A673 (cell line): Measurements from ENCODE around the gene STAM. TPM values are rescaled to one million over a fixed set of nuclear protein-coding genes. Genes with fewer than 3 reads are reported as not detected.

ENCODE experiments used
- BruUV-seq: library from RNA; stranded (reverse); fragments of 400-500 nt; replicated peaks from 2 replicates; lab custom pipeline; 2021; lab: Mats Ljungman, UMichigan
- CTCF ChIA-PET: fragments of 300-600 bp; sonication (Branson Sonifier 250); formaldehyde crosslinking; loops from one replicate; lab custom pipeline; 2022; ENCODE audit warnings: antibody characterized with exemption; lab: Charles Lee
- POLR2A ChIA-PET: fragments of 300-600 bp; sonication (Branson Sonifier 250); formaldehyde crosslinking; loops from one replicate; lab custom pipeline; 2022; ENCODE audit warnings: antibody characterized with exemption; ENCODE audit not compliant: low non-redundant PET; lab: Charles Lee
- DNase-seq: peaks from one replicate; pipeline ENCODE4 v3.0.0-alpha.2; 2015; ENCODE audit warnings: low spot score
- H3K27ac ChIP-seq: fragments of 200-600 bp; sonication (generic); 2 replicates; pipeline ENCODE4 v1.5.1; 2016; ENCODE audit warnings: mixed run types, low read depth, mild to moderate bottlenecking, mixed read lengths, antibody characterized with exemption, low read length; ENCODE audit not compliant: poor library complexity, severe bottlenecking
- H3K27me3 ChIP-seq: fragments of 200-600 bp; sonication (generic); replicated peaks from 2 replicates; pipeline ENCODE4 v1.6.1; 2017; ENCODE audit warnings: mixed run types, low read depth, mild to moderate bottlenecking, mixed read lengths, antibody characterized with exemption, low read length; ENCODE audit not compliant: insufficient read depth, poor library complexity
- H3K36me3 ChIP-seq: fragments of 200-600 bp; sonication (generic); 2 replicates; pipeline ENCODE4 v1.6.1; 2016; ENCODE audit warnings: mixed run types, mild to moderate bottlenecking, mixed read lengths, antibody characterized with exemption, low read length; ENCODE audit not compliant: insufficient read depth, poor library complexity, severe bottlenecking
- H3K4me1 ChIP-seq: fragments of 200-600 bp; sonication (generic); 2 replicates; pipeline ENCODE4 v1.6.1; 2017; ENCODE audit warnings: mixed run types, mild to moderate bottlenecking, mixed read lengths, antibody characterized with exemption, low read length; ENCODE audit not compliant: insufficient read depth, poor library complexity, severe bottlenecking
- H3K4me3 ChIP-seq: fragments of 200-600 bp; sonication (generic); 2 replicates; pipeline ENCODE4 v1.5.1; 2016; ENCODE audit warnings: low read depth, mixed run types, mild to moderate bottlenecking, mixed read lengths, low read length; ENCODE audit not compliant: poor library complexity, severe bottlenecking
- H3K9me3 ChIP-seq: fragments of 200-600 bp; sonication (generic); 2 replicates; pipeline ENCODE4 v1.6.1; 2016; ENCODE audit warnings: mixed run types, low read depth, mild to moderate bottlenecking, mixed read lengths, antibody characterized with exemption, low read length; ENCODE audit not compliant: poor library complexity, severe bottlenecking
- CTCF ChIP-seq: fragments of 300-800, 200-600 bp; sonication (generic); conservative IDR thresholded peaks from 2 replicates; pipeline ENCODE4 v1.5.1; 2017; ENCODE audit warnings: low read depth, mild to moderate bottlenecking, antibody characterized with exemption, low read length, moderate library complexity, mixed read lengths
- EZH2 ChIP-seq: fragments of 200-600 bp; sonication (generic); IDR thresholded peaks from 2 replicates; pipeline ENCODE4 v1.6.1; 2017; ENCODE audit warnings: borderline replicate concordance, low read depth, mild to moderate bottlenecking, mixed read lengths, antibody characterized with exemption, low read length; ENCODE audit not compliant: poor library complexity, severe bottlenecking
- intact Hi-C: fragments of 100-400 bp; cut with micrococcal nuclease; formaldehyde crosslinking; loops from one replicate; pipeline ENCODE4 v1.10.0; 2022; ENCODE audit not compliant: unreplicated experiment
- total RNA-seq: library from RNA; stranded (reverse); gene quantifications from 2 replicates; pipeline ENCODE4 v1.2.3, GENCODE V29; 2021

The STAM gene
- total RNA-seq, 1 experiment from 2014 or later, result 37.4 TPM

DNA sequence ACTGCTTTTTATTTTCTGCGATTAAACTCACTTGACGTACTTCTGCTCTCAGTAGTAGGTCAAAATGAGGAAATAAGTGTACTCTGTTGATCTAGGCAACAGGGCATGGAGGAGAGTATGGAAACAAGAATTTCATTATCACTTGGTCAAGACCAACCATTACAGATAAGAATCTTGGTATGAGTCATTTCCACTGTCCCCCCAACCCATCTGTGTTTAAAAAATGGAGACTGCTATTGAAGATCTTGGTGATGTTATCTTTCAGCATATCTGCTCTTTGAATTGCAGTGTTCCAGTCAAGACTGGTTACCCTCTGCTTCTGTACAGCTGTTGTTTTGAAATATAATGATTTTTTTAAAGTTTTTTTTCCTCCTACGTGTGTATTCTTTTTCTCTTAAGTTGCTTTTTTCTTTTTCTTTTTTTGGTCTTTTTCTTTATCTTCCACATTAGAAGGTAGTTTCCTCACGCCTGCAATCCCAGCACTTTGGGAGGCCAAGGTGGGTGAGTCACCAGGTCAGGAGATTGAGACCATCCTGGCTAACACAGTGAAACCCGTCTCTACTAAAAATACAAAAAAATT is 11.7 kb downstream of the STAM start:
- POLR2A ChIA-PET, result no interaction called here
- no peak overlapping the region for H3K27ac ChIP-seq
- CTCF ChIA-PET, result no interaction called here
- peaks cover 7% of the 10 kb centered on the region for H3K36me3 ChIP-seq
- no peaks in the 10 kb centered on the region for H3K27me3 ChIP-seq
- H3K9me3 ChIP-seq, result peaks cover 12% of the 10 kb centered on the region
- TF ChIP-seq CTCF (no peak), EZH2 (no peak)
- intact Hi-C loops, result no loop called here
- peaks cover 8% of the 10 kb centered on the region for H3K4me1 ChIP-seq
- DNase-seq, result no peak
- no peak overlapping the region for H3K4me3 ChIP-seq
- no TSS peak for BruUV-seq

- TF ChIP-seq CTCF, result no peak
- no peak for TF ChIP-seq EZH2
- H3K9me3 ChIP-seq, result peaks cover 12% of the 10 kb centered on the region
- intact Hi-C loops, result no loop called here
- no TSS peak for BruUV-seq
- DNase-seq, result no peak
- peaks cover 7% of the 10 kb centered on the region for H3K36me3 ChIP-seq
- peaks cover 9% of the 10 kb centered on the region for H3K4me1 ChIP-seq
- CTCF ChIA-PET, result no interaction called here
- no peak overlapping the region for H3K27ac ChIP-seq
- POLR2A ChIA-PET, result no interaction called here
- no peaks in the 10 kb centered on the region for H3K27me3 ChIP-seq
- H3K4me3 ChIP-seq, result no peak overlapping the region
Observed at GRCh38 chr10:17657103-17657500, 13.2 kb downstream of the STAM start.

DNA sequence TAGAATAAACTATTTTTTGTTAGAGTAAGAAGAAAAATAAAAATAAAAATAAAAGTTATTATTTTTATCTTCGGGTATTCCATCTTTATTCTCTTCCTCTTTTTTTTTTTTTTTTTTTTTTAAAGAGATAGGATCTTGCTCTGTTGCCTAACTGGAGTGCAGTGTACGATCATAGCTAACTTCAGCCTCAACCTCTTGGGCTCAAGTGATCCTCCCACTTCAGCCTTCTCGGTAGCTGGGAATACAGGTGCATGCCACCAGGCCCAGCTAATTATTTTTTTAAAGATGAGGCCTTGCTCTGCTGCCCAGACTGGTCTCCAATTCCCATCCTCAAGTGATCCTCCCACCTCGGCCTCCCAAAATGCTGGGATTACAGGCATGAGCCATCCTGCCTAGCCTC is 15.4 kb downstream of the STAM start:
- H3K4me3 ChIP-seq, result no peak overlapping the region
- H3K4me1 ChIP-seq, result peaks cover 12% of the 10 kb centered on the region
- no peak for DNase-seq
- no TSS peak for BruUV-seq
- intact Hi-C loops, result no loop called here
- TF ChIP-seq CTCF, result no peak
- no peak for TF ChIP-seq EZH2
- H3K27me3 ChIP-seq, result no peaks in the 10 kb centered on the region
- ChIA-PET POLR2A (no interaction called here), CTCF (no interaction called here)
- peaks cover 3% of the 10 kb centered on the region for H3K9me3 ChIP-seq
- H3K36me3 ChIP-seq, result no peaks in the 10 kb centered on the region
- H3K27ac ChIP-seq, result no peak overlapping the region
